Neural progenitor cell (in vitro differentiated cells): ENCODE results near the gene RBM19.

Experiments used
- CTCF ChIP-seq: fragments of 200-600 bp; sonication (generic); IDR thresholded peaks from 2 replicates; pipeline ENCODE4 v1.5.1; 2017; ENCODE audit warnings: antibody characterized with exemption, mild to moderate bottlenecking
- EZH2 ChIP-seq: fragments of 200-600 bp; sonication (generic); IDR thresholded peaks from 2 replicates; pipeline ENCODE4 v1.6.1; 2017; ENCODE audit warnings: antibody characterized with exemption, mild to moderate bottlenecking, moderate library complexity
- EZH2phosphoT487 ChIP-seq: fragments of 200-600 bp; sonication (generic); IDR thresholded peaks from 2 replicates; pipeline ENCODE4 v1.6.1; 2017; ENCODE audit warnings: antibody characterized with exemption

GRCh38 chr12:113860059-113860820, 105.9 kb downstream of the RBM19 start:
- TF ChIP-seq CTCF (peak; percentile 53), EZH2phosphoT487 (no peak), EZH2 (no peak)
